Subcutaneous adipose tissue (tissue), 4 donors: ENCODE measurements around the gene SVEP1. TPM values are rescaled to one million over a fixed set of nuclear protein-coding genes. Genes with fewer than 3 reads are reported as not detected.

Source experiments
- total RNA-seq, 4 donors: library from RNA; depleted of rRNA; stranded (reverse); fragments of >200 nt; gene quantifications; one replicate each; pipeline ENCODE4 v1.1.0, GENCODE V29; 2016
- TF ChIP-seq, protein P1 (sequence below): fragments of 450-650 bp; IDR thresholded peaks from one replicate; pipeline ENCODE4 v1.5.1; 2016; ENCODE audit warnings: low read depth, mild to moderate bottlenecking, control low read depth, antibody characterized with exemption, moderate library complexity

The SVEP1 gene
- total RNA-seq, 4 donors from 2014 or later = 87.2 to 204 (median 174) TPM

- TF ChIP-seq, protein P1, sequence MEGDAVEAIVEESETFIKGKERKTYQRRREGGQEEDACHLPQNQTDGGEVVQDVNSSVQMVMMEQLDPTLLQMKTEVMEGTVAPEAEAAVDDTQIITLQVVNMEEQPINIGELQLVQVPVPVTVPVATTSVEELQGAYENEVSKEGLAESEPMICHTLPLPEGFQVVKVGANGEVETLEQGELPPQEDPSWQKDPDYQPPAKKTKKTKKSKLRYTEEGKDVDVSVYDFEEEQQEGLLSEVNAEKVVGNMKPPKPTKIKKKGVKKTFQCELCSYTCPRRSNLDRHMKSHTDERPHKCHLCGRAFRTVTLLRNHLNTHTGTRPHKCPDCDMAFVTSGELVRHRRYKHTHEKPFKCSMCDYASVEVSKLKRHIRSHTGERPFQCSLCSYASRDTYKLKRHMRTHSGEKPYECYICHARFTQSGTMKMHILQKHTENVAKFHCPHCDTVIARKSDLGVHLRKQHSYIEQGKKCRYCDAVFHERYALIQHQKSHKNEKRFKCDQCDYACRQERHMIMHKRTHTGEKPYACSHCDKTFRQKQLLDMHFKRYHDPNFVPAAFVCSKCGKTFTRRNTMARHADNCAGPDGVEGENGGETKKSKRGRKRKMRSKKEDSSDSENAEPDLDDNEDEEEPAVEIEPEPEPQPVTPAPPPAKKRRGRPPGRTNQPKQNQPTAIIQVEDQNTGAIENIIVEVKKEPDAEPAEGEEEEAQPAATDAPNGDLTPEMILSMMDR = no peak
Measured at GRCh38 chr9:110404473-110404872, 175.1 kb downstream of the SVEP1 start.

DNA sequence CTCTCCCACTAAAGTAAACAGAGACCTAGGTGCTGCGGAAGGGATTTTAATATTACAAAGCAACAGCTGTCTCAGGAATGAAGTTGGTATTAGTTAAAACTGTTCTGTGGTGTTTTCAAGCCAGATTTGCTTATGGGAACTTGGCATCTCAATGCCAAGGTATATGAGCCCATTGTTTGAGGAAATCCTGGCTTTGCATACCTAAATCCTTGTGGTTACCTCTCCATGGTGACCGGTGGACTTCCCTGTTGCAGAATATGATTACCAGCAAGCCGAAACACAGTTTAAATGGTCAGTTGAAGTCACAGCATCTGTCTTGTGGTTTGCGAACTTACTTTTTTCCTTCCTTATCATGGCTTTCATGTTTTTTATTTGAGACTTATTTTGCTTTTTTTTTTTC is 179.6 kb downstream of the SVEP1 start:
- TF ChIP-seq, protein P1 = no peak

DNA sequence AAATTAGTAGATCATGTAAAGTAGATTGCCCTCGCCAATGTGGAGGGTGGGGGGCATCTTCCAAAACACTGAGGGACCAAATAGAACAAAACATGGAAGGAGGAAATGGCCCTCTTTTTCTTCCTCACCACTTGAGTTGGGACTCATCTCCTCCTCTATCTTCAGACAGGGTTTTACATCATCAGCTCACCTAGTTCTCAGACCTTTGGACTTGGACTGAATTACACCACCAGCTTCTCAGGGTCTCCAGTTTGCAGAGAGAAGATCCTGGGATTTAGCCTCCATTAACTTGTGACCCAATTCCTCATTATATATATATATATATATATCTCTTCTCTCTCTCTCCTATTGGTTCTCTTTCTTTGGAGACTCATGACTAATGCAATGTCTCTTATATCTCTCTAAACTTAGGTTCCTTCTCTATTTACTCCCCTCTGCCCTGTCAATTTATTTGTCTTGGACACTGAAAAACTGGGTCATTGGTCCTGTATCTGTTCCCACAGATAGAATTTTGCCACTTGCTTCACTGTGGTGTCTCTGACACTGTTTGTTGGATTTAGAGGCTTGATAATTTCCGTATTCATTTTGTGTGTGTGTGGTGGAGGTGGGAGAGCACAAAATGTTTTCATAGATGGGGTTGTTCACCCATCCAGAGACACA is 187.6 kb downstream of the SVEP1 start:
- TF ChIP-seq, protein P1 = no peak

- TF ChIP-seq, protein P1 = no peak
Measured at GRCh38 chr9:110389148-110389750, 190.3 kb downstream of the SVEP1 start.

- TF ChIP-seq, protein P1 = no peak
Measured at GRCh38 chr9:110383491-110383890, 196.1 kb downstream of the SVEP1 start.

DNA sequence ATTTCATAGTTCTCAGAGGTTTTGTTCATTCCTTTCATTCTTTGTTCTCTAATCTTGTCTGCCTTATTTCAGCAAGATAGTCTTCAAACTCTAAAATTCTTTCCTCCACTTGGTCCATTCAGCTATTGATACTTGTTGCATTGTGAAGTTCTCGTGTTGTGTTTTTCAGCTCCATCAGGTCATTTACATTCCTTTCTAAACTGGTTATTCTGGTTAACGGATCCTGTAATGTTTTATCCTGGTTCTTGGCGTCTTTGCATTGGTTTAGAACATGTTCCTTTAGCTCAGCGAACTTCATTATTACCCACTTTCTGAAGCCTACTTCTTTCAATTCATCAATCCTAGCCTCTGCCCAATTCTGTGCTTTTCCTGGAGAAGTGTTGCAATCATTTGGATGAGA is 196.8 kb downstream of the SVEP1 start:
- TF ChIP-seq, protein P1 = no peak

GRCh38 chr9:110371411-110372007 is 208.0 kb downstream of the SVEP1 start:
- TF ChIP-seq, protein P1 = no peak
